K562 (cell line): ENCODE results near the gene RFT1. TPM values are rescaled to one million over a fixed set of nuclear protein-coding genes. Genes with fewer than 3 reads are reported as not detected.

Source experiments
- ATAC-seq: fragments of 200-7000 bp; cut with Tn5 transposase; 3 replicates; pipeline ENCODE4 v1.9.1; 2020; ENCODE audit warnings: moderate library complexity
- BruUV-seq: library from RNA; stranded (reverse); fragments of 400-500 nt; replicated peaks from 2 replicates; lab custom pipeline; 2021; lab: Mats Ljungman, UMichigan
- CTCF ChIA-PET: fragments of 300-600 bp; formaldehyde crosslinking; extraction: SDS; loops from one replicate; lab custom pipeline; 2021; ENCODE audit warnings: low intra/inter-chr PET ratio; lab: Yijun Ruan, JAX
- POLR2A ChIA-PET: fragments of 300-600, 350-650 bp; sonication (Branson Sonifier 250); formaldehyde crosslinking; extraction: SDS; loops from one replicate; lab custom pipeline; 2021; ENCODE audit warnings: antibody characterized with exemption, inconsistent platforms; lab: Yijun Ruan, JAX
- DNase-seq, 4 experiments: peaks; one replicate each; pipeline versions ENCODE4 v3.0.0 to v3.0.0-alpha.2; 2011 to 2018; ENCODE audit warnings: low spot score in 3 of 4, mixed read lengths in 3 of 4; ENCODE audit errors: extremely low read depth in 1 of 4
- FAIRE-seq: peaks from 2 replicates; lab custom pipeline; 2011; peaks lifted over from hg19 to GRCh38; lab: Jason Lieb, UNC
- H2AFZ ChIP-seq: 2 replicates; pipeline ENCODE4 v1.6.0; 2011; ENCODE audit warnings: low read depth, low read length, control low read depth, inconsistent platforms
- H3K27ac ChIP-seq: fragments of 200-600 bp; 3 replicates; pipeline ENCODE4 v1.8.0; 2011; ENCODE audit warnings: low read depth, mild to moderate bottlenecking, control low read depth, inconsistent platforms, low read length, moderate library complexity, mixed read lengths; ENCODE audit errors: extremely low read depth
- H3K27me3 ChIP-seq, 2 experiments: fragments of 300-600 bp in 1 of 2; 2 replicates in 1 of 2; 3 replicates in 1 of 2; pipeline versions ENCODE4 v1.6.0 to v1.8.0; 2011; ENCODE audit warnings: inconsistent platforms in 2 of 2, low read length in 2 of 2, mild to moderate bottlenecking in 1 of 2, mixed read lengths in 1 of 2, moderate library complexity in 1 of 2; ENCODE audit not compliant: control insufficient read depth in 2 of 2, insufficient read depth in 2 of 2
- H3K36me3 ChIP-seq: fragments of 300-600 bp; 3 replicates; pipeline ENCODE4 v1.8.0; 2011; ENCODE audit warnings: mild to moderate bottlenecking, low read length, inconsistent platforms; ENCODE audit not compliant: control insufficient read depth, insufficient read depth
- H3K4me1 ChIP-seq, 2 experiments: fragments of 200-600 bp in 1 of 2; replicated peaks in 1 of 2; 2 replicates in 1 of 2; 3 replicates in 1 of 2; pipeline versions ENCODE4 v1.5.1 to v1.8.0; 2011; ENCODE audit warnings: inconsistent platforms in 2 of 2, low read length in 2 of 2, mild to moderate bottlenecking in 1 of 2, mixed read lengths in 1 of 2, moderate library complexity in 1 of 2; ENCODE audit not compliant: control insufficient read depth in 2 of 2, insufficient read depth in 2 of 2
- H3K4me2 ChIP-seq: 2 replicates; pipeline ENCODE4 v1.6.1; 2011; ENCODE audit warnings: low read length, control low read depth, inconsistent platforms, mixed read lengths; ENCODE audit not compliant: insufficient read depth
- H3K4me3 ChIP-seq: fragments of 200-600 bp; sonication (generic), shearing (Covaris generic); 2 replicates; pipeline ENCODE4 v1.5.1; 2016; ENCODE audit warnings: control low read depth, inconsistent platforms
- H3K79me2 ChIP-seq: fragments of 200-600 bp; 3 replicates; pipeline ENCODE4 v1.8.0; 2011; ENCODE audit warnings: low read length, inconsistent platforms; ENCODE audit not compliant: control insufficient read depth, insufficient read depth
- H3K9ac ChIP-seq, 2 experiments: 2 replicates each; pipeline versions ENCODE4 v1.6.0 to v1.6.1; 2011; ENCODE audit warnings: low read depth in 2 of 2, low read length in 2 of 2, control low read depth in 1 of 2, inconsistent platforms in 1 of 2, mild to moderate bottlenecking in 1 of 2, mixed read lengths in 1 of 2; ENCODE audit not compliant: insufficient read depth in 1 of 2
- H3K9me1 ChIP-seq: one replicate; pipeline ENCODE4 v1.6.0; 2011; ENCODE audit warnings: inconsistent platforms, mild to moderate bottlenecking, low read length, moderate library complexity; ENCODE audit not compliant: control insufficient read depth, insufficient read depth
- H3K9me3 ChIP-seq: replicated peaks from 2 replicates; pipeline ENCODE4 v1.5.1; 2011; ENCODE audit warnings: low read depth, low read length, inconsistent platforms; ENCODE audit not compliant: control insufficient read depth, insufficient read depth
- H4K20me1 ChIP-seq: replicated peaks from 2 replicates; pipeline ENCODE4 v1.6.1; 2011; ENCODE audit warnings: low read length, inconsistent platforms, mixed read lengths; ENCODE audit not compliant: control insufficient read depth, insufficient read depth
- BMI1 ChIP-seq: fragments of 150-350 bp; IDR thresholded peaks from 2 replicates; pipeline ENCODE4 v1.6.1; 2014; ENCODE audit warnings: low read length
- E2F3 ChIP-seq: fragments of 250-450 bp; sonication (Bioruptor Pico); IDR thresholded peaks from 2 replicates; pipeline ENCODE4 v1.4.0; 2020; ENCODE audit warnings: mild to moderate bottlenecking
- ELF4 ChIP-seq: fragments of 450-650 bp; formaldehyde crosslinking; IDR thresholded peaks from 2 replicates; pipeline ENCODE4 v1.4.0; 2022; ENCODE audit warnings: missing genetic modification characterization
- GTF3C2 ChIP-seq: IDR thresholded peaks from 3 replicates; pipeline ENCODE4 v1.6.1; 2011; ENCODE audit warnings: borderline replicate concordance, mild to moderate bottlenecking, moderate library complexity; ENCODE audit not compliant: insufficient read length; ENCODE audit errors: extremely low read depth
- IFI16 ChIP-seq: fragments of 250-450 bp; sonication (Bioruptor Pico); IDR thresholded peaks from 2 replicates; pipeline ENCODE4 v2.1.2; 2022; ENCODE audit warnings: mild to moderate bottlenecking, inconsistent platforms
- MAX ChIP-seq: sonication (generic); formaldehyde crosslinking; IDR thresholded peaks from 2 replicates; pipeline ENCODE4 v1.9.0; 2022; ENCODE audit warnings: mild to moderate bottlenecking, missing genetic modification reagents
- PHB2 ChIP-seq: fragments of 450-650 bp; IDR thresholded peaks from 2 replicates; pipeline ENCODE4 v1.6.1; 2017; ENCODE audit warnings: low read depth
- PTTG1 ChIP-seq: fragments of 450-650 bp; IDR thresholded peaks from 2 replicates; pipeline ENCODE4 v1.6.1; 2016; ENCODE audit warnings: low read depth, mild to moderate bottlenecking, missing genetic modification characterization, missing compliant biosample characterization
- SRSF3 ChIP-seq: fragments of 200-400 bp; formaldehyde crosslinking; IDR thresholded peaks from 2 replicates; pipeline ENCODE4 v1.6.1; 2016; ENCODE audit warnings: mild to moderate bottlenecking, low read length, moderate library complexity; ENCODE audit not compliant: insufficient read depth
- ZNF184 ChIP-seq: sonication (generic); formaldehyde crosslinking; IDR thresholded peaks from 2 replicates; pipeline ENCODE4 v1.5.0; 2020; ENCODE audit warnings: missing genetic modification reagents
- ZNF324 ChIP-seq: fragments of 250-450 bp; sonication (Bioruptor Pico); IDR thresholded peaks from 2 replicates; pipeline ENCODE4 v1.4.0; 2020; ENCODE audit warnings: mild to moderate bottlenecking
- ZNF354B ChIP-seq: fragments of 250-450 bp; sonication (Bioruptor Pico); IDR thresholded peaks from 2 replicates; pipeline ENCODE4 v1.4.0; 2020
- ZNF695 ChIP-seq: fragments of 450-650 bp; formaldehyde crosslinking; IDR thresholded peaks from 2 replicates; pipeline ENCODE4 v1.4.0; 2020; ENCODE audit warnings: mild to moderate bottlenecking, moderate library complexity
- ZZZ3 ChIP-seq: fragments of 450-650 bp; IDR thresholded peaks from 2 replicates; pipeline ENCODE4 v1.6.1; 2016; ENCODE audit warnings: antibody characterized with exemption, mild to moderate bottlenecking, moderate library complexity
- WGBS: fragments of 100-300 bp; shearing (Covaris generic); methylation state at CpG from one replicate; pipeline ENCODE4 v1.1.6; 2016; ENCODE audit warnings: low coverage, mixed read lengths; ENCODE audit not compliant: insufficient coverage; ENCODE audit errors: missing lambda C conversion rate; 5-methylcytosine and 5-hydroxymethylcytosine counted together
- in situ Hi-C: fragments of 300-500 bp; cut with MboI; formaldehyde crosslinking; loops from 4 replicates; pipeline ENCODE4 v1.15.0; 2018; ENCODE audit warnings: inconsistent platforms, mixed read lengths
- intact Hi-C: fragments of 100-400 bp; cut with micrococcal nuclease; formaldehyde crosslinking; loops from 2 replicates; pipeline ENCODE4 v1.14.2; 2022
- polyA plus RNA-seq, 8 experiments: library from polyadenylated mRNA; depleted of rRNA in 4 of 8; stranded (reverse) in 5 of 8; unstranded in 3 of 8; fragments of >200 nt; fragmentation: Nextera tagmentation in 2 of 8; fragmentation: Illumina TruSeq in 1 of 8; extraction: Ambion mirVana in 2 of 8; extraction: Trizol in 1 of 8; gene quantifications; 2 replicates each; pipeline versions ENCODE4 v1.2.1 to v1.2.3, GENCODE V29; 2011 to 2014; ENCODE audit warnings: inconsistent platforms in 1 of 8, missing spikeins in 1 of 8
- total RNA-seq, 7 experiments: library from RNA; depleted of rRNA in 6 of 7; stranded (reverse); fragments of >200 nt in 6 of 7; fragmentation: Illumina TruSeq in 2 of 7; extraction: Trizol in 2 of 7; gene quantifications; 2 replicates each; pipeline versions ENCODE4 v1.2.1 to v1.2.3, GENCODE V29; 2011 to 2021; ENCODE audit warnings: low replicate concordance in 1 of 7
- TF ChIP-seq, protein P1 (sequence below): fragments of 250-450 bp; sonication (Bioruptor Pico); IDR thresholded peaks from 2 replicates; pipeline ENCODE4 v1.4.0; 2020; ENCODE audit warnings: mild to moderate bottlenecking

RFT1 gene
- total and polyA plus RNA-seq, 9 of the 15 experiments (the other 6 are each of a cell fraction or from before 2014, with no cell fraction given), result 4.4 to 23.8 (median 8.9) TPM

- Histone ChIP-seq H3K79me2 (no peaks in the 10 kb centered on the region), H3K9ac (no peak overlapping the region; a peak in 1 of 4 replicates), H2AFZ (no peak overlapping the region), H3K27ac (no peak overlapping the region), H3K4me3 (no peak overlapping the region), H3K27me3 (no peaks in the 10 kb centered on the region), H3K36me3 (peaks cover 10% of the 10 kb centered on the region; the same call in 2 of the 3 replicates), H3K9me1 (no peaks in the 10 kb centered on the region), H3K4me1 (peaks cover 8 to 16% of the 10 kb centered on the region in 2 experiments; a peak in 4 of 5 replicates), H3K9me3 (no peaks in the 10 kb centered on the region), H3K4me2 (no peak overlapping the region), H4K20me1 (no peaks in the 10 kb centered on the region)
- no peak for ATAC-seq
- TF ChIP-seq PTTG1 (tag), result no peak
- no peak for TF ChIP-seq MAX (CRISPR knock-in tag)
- no peak for TF ChIP-seq ZNF354B
- TF ChIP-seq E2F3, result no peak
- no peak for TF ChIP-seq SRSF3
- TF ChIP-seq ZNF184 (CRISPR knock-in tag), result no peak
- TF ChIP-seq, protein P1, sequence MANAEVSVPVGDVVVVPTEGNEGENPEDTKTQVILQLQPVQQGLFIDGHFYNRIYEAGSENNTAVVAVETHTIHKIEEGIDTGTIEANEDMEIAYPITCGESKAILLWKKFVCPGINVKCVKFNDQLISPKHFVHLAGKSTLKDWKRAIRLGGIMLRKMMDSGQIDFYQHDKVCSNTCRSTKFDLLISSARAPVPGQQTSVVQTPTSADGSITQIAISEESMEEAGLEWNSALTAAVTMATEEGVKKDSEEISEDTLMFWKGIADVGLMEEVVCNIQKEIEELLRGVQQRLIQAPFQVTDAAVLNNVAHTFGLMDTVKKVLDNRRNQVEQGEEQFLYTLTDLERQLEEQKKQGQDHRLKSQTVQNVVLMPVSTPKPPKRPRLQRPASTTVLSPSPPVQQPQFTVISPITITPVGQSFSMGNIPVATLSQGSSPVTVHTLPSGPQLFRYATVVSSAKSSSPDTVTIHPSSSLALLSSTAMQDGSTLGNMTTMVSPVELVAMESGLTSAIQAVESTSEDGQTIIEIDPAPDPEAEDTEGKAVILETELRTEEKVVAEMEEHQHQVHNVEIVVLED (CRISPR knock-in tag), result no peak
- no peak for TF ChIP-seq BMI1
- no peak for TF ChIP-seq ZZZ3
- no peak for TF ChIP-seq IFI16
- TF ChIP-seq ZNF695, result no peak
- no peak for TF ChIP-seq PHB2
- TF ChIP-seq ELF4 (CRISPR knock-in tag), result no peak
- no peak for TF ChIP-seq ZNF324
- no peak for TF ChIP-seq GTF3C2
- ChIA-PET CTCF (no interaction called here), POLR2A (interaction anchor here (0.9 to 1.3 kb wide), 4 partner anchors 10 to 20 kb away, joined by 3 to 4 read pairs (median 4); no protein-coding TSS in a partner anchor)
- intact Hi-C loops (no loop called here), in situ Hi-C loops (no loop called here)
- no peak for FAIRE-seq
- DNase-seq, result no peak
- BruUV-seq, result no TSS peak
- WGBS, result 56% methylated on average over 12 of the region's 16 CpGs
Measured at GRCh38 chr3:53103397-53104296, 26.6 kb downstream of the RFT1 start.
